Caki2 (cell line): ENCODE measurements around the gene RNF123. TPM values are rescaled to one million over a fixed set of nuclear protein-coding genes. Genes with fewer than 3 reads are reported as not detected.
A peak's percentile ranks its signal among the peaks of the same experiment; 100 is the strongest.

ENCODE experiments used
- DNase-seq: peaks from one replicate; pipeline ENCODE4 v3.0.0-alpha.2; 2015; ENCODE audit warnings: low read depth
- in situ Hi-C: cut with HindIII; loops from 2 replicates; pipeline ENCODE4 v1.10.0; 2016; ENCODE audit warnings: low sequenced_read_pairs, low pct_unique_long_range_greater_than_20kb, mixed read lengths
- total RNA-seq: library from RNA; depleted of rRNA; stranded (reverse); fragments of >200 nt; shearing (Covaris generic); gene quantifications from 2 replicates; pipeline ENCODE4 v1.2.3, GENCODE V29; 2014; ENCODE audit warnings: low replicate concordance

RNF123 gene
- total RNA-seq, 1 experiment from 2014 or later: 14.6 TPM

DNA sequence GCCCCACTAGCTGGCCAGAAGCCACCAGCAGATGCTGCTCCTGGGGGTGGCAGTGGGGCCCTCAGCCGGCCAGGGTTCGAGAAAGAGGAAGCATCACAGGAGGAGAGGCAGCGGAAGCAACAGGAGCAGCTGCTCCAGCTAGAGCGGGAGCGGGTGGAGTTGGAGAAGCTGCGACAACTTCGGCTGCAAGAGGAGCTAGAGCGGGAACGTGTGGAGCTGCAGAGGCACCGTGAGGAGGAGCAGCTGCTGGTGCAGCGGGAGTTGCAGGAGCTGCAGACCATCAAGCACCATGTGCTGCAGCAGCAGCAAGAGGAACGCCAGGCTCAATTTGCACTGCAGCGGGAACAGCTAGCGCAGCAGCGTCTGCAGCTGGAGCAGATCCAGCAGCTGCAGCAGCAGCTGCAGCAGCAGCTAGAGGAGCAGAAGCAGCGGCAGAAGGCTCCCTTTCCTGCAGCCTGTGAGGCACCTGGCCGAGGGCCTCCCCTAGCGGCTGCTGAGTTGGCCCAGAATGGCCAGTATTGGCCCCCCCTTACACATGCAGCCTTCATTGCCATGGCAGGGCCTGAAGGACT is 32.7 kb upstream of the RNF123 start:
- no peak for DNase-seq
- in situ Hi-C loops: no loop called here

DNA sequence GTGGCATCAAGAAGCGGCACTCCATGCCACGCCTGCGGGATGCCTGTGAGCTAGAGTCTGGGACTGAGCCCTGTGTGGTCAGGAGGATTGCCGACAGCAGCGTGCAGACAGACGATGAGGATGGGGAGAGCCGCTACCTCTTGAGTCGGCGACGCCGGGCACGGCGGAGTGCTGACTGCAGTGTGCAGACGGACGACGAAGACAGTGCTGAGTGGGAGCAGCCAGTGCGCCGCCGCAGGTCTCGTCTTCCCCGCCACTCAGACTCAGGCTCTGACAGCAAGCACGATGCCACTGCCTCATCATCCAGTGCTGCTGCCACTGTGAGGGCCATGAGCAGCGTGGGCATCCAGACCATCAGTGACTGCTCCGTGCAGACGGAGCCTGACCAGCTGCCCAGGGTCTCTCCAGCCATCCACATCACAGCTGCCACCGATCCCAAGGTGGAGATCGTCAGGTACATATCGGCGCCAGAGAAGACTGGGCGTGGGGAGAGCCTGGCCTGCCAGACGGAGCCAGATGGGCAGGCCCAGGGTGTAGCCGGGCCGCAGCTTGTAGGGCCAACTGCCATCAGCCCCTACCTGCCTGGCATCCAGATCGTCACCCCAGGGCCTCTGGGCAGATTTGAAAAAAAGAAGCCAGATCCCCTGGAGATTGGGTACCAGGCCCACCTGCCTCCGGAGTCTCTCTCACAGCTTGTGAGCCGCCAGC is 32.0 kb upstream of the RNF123 start:
- DNase-seq: no peak
- in situ Hi-C loops: no loop called here

DNA sequence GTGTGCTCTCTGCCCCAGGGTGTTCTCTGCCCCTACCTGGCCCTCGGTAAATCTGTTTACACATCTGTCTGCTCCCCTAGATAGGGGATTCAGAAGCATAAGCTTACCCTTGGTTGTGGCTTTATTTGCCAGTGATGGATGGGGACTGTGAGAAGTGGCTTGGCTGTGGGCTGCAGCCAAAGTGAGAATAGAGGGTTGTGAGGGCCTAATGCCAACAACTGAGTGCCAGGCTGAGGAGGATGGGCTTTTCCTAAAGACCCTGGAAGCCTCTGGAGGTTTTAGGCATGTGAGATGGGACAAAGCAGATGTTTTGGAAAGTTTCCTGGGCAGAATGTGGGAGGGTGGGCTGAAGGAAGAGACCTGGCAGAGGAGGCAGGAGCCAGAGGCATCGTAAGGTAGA is 30.6 kb upstream of the RNF123 start:
- DNase-seq: no peak
- in situ Hi-C loops: no loop called here

DNA sequence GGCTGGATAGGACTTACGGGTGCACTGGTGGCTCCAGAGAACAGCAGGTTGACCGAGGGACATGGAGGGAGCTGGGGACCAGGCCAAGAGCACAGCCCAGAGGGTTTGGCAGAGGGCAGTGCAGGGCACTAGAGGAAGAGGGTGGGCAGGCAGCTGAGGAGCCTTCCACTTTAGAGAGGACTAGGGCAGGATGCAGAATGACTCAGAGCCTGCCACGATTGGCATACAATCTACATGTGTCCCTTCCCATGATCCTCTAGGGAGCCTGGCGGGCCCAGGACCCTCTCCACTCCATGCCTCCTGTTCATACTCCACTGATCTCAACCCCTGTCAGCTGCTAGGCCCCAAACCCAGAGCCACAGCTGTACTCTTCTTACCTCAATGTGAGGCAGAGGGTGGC is 29.6 kb upstream of the RNF123 start:
- in situ Hi-C loops: no loop called here
- no peak for DNase-seq

DNA sequence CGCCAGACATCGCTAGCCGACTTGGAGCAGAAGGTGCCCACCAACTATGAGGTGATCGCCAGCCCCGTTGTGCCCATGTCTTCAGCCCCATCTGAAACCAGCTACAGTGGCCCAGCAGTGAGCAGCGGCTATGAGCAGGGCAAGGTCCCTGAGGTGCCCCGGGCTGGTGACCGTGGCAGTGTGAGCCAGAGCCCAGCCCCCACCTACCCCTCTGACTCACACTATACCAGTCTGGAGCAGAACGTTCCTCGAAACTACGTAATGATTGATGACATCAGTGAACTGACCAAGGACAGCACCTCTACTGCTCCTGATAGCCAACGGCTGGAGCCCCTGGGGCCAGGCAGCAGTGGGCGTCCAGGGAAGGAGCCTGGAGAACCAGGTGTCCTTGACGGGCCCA is 28.1 kb upstream of the RNF123 start:
- in situ Hi-C loops: no loop called here

DNA sequence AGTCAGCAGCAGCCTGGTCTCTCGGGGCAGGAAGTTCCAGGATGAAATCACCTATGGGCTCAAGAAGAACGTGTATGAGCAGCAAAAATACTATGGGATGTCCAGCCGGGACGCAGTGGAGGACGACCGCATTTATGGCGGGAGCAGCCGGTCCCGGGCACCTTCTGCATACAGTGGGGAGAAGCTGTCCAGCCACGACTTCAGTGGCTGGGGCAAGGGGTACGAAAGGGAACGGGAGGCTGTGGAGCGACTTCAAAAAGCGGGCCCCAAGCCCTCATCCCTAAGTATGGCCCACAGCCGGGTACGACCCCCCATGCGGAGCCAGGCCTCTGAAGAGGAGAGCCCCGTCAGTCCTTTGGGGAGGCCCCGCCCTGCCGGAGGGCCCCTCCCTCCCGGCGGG is 27.3 kb upstream of the RNF123 start:
- no peak for DNase-seq
- in situ Hi-C loops: no loop called here

More for the DNA sequence above, 28.1 kb upstream of the RNF123 start:
- DNase-seq: peak; percentile 9

DNA sequence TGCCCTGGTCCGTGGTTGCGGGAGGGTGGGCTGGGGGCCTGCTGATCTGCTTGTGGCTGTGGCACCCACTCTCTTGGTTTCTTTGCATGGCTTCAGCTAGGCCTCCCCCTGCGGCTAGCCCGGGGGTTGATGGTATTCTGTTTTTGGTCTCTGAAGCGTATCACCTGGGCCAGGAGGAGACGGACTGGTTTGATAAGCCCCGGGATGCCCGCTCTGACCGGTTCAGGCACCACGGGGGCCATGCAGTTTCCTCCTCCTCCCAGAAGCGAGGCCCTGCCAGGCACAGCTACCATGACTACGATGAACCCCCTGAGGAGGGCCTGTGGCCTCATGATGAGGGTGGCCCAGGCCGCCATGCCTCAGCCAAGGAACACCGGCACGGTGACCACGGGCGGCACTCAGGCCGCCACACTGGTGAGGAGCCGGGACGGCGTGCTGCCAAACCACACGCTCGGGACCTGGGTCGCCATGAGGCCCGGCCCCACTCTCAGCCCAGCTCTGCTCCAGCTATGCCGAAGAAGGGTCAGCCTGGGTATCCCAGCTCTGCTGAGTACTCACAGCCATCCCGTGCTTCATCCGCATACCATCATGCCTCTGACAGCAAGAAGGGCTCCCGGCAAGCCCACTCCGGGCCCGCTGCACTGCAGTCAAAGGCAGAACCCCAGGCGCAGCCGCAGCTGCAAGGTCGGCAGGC is 26.5 kb upstream of the RNF123 start:
- in situ Hi-C loops: no loop called here
- DNase-seq: no peak

DNA sequence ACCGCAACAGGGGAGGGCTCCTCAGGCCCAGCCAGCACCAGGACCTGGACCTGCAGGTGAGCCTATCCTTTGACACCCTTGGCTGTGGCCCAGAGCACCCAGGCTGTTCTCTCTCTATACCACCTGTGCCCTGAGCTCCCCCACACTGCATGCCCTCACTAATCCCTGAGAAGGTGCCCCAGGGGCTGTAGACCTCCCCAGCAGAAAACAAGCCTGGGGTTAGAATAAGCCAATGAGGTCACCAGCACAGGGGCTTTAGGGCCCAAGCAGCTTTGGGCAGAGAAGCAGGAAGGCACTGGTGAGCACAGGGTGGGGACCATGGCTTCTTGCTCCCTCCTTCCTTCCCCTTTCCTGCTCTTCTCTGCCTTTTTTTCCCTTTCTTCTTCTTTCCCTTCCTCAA is 25.5 kb upstream of the RNF123 start:
- in situ Hi-C loops: no loop called here
- no peak for DNase-seq

DNA sequence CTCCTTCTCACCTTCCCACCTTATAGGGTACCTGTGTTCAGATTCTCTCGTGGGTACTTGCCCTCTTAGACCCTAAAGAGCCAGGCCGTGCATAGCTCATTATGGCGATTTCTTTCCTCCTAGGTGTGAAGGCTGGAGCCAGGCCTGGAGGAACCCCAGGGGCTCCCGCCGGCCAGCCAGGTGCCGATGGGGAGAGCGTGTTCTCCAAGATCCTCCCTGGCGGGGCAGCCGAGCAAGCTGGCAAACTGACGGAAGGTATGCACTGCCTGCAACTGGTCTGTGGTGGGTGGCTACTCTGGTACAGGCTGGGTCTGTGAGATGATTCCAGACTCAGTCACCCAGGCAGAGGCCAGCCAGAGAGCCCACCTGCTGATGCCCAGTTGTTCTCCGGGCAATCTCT is 25.1 kb upstream of the RNF123 start:
- DNase-seq: no peak
- in situ Hi-C loops: no loop called here

DNA sequence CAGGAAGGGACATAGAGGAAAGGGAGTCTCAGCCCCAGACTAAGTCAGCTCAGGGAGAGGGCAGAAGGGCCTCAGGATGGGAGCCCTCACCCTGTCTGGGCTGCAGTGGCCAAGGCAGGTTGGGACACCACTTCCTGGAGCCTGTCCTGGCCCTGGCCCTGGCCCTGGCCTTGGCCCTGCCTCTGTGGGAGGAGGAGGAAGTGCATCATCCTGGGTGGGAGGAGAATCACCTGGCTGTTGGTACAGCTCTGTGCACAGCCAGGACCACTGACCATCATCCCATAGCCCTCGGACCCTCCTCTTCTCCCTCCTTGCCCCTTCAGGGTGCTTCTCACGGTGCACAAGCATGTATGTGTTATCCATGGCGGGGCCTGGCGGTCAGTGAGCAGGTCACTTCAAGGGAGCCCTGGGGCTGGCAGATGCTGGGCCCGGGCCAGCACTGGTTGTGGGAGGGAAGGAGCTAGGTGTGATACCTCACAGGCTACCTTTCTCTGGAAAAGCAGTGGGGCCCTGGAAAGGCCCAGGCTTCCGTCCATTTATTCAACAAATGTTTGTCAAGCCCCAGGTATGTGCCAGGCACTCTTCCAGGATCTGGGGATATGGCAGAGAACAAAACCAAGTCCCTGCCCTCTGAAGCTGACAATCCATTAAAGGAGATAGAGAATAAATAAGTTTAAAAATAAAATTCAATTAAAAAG is 23.4 kb upstream of the RNF123 start:
- DNase-seq: no peak
- in situ Hi-C loops: no loop called here

DNA sequence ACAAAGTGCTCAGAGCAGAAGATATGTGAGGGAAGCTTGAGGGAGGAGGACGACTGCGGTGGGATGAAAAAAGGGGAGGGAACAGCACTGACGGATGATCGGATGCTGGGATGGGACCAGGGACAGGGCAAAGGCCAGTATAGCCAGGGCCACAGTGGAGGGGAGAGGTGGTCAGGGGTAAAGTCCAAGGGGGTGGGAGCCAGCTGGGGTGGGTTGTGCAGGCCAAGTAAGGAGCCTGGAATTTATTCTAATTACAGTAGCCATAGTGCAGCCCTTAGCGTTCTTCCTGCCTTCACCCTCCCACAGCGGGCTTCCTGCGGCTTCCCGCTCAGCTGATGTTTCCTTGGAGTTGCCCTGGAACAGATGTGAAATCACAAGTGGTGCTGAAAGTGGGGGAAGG is 22.8 kb upstream of the RNF123 start:
- in situ Hi-C loops: no loop called here
- no peak for DNase-seq

DNA sequence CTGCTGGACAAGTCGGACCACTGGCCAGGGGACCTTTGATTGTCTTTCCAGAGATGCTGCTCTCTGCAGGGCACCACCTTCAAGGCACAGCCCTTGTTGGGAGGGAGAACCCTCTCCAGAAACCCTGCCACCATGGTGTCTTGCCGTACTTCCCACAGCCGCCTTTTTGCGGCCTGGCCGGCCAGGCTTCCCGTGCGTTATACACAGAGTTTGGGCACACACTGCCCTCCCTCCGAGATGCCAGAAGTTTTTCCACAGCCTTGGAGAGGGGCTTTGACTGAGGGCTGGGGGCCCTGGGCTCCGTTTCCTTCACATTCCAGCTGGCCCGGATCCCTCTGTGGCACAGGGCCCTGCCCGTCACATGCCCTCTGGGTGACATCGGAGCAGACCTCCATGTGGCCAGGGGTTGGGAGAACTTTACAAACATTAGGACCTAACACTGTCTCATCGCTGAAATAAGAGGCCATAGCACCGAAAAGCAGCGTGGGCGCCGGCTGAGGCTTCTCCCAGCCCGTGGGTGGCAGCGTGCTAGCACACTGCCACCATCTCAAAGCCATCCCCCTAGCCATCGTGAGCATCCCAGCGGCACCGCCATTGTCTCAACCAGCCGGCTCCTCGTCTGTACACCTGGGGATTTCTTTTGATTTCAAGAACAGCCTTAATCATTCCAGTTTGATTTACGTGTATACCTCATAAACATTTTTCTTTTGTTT is 21.5 kb upstream of the RNF123 start:
- in situ Hi-C loops: no loop called here
- DNase-seq: no peak

DNA sequence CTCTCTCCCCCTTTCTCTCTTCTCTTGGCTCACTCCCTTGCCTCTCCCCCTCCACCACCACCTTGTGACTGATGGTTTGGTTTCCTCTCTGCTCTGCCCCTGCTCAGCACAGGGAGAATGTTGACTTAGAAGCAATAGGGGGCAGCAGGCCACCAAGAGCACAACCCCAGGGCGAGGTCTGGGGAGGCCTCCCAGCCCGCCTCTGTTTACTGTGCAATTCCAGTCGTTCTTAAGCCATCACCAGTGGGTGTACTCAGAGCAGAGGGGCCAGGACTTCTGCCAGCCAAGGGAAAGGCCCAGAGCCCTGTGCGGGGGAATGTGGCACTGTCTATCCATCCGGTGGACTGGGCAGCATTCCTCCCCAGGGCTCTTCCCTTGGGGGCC is 21.0 kb upstream of the RNF123 start:
- in situ Hi-C loops: no loop called here
- DNase-seq: peak; percentile 44

DNA sequence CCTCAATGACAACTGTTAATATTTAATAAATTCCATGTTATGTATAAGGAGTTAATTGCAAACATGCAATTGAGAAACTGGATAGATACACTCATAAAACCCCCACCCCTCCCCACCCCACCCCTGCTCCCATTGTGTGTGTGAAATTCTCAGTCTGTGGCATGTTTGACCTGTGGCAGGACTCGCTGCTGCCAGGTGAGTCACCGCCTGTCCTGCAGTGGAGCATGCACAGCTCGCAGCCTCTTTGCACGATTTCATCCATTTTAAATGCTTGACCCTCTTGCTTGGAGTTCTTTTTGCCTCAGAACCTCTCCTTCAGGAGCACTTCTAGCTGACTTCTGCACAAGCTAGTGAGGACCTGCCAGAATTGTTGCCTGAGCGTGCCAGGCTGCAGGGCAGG is 20.5 kb upstream of the RNF123 start:
- DNase-seq: peak; percentile 30
- in situ Hi-C loops: no loop called here

DNA sequence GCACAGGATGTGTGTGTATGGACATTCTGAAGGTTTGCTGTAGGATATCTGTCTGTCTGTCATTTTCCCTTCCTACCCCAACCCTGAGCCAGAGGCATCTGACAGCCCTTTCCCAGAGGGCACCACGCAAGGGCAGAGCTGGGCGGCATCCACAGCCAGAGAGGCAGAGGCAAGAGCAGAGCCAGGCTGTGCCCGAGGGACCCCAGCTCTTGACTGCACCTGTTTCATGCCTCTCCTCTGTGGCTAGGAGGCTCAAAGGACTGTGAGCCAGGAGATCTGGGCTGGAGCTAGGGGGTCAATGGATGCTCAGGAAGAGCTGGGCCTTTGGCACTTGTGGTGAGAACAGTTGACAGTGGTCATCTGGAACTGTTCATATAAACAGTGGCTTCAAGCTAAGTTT is 20.0 kb upstream of the RNF123 start:
- in situ Hi-C loops: no loop called here
- DNase-seq: no peak

DNA sequence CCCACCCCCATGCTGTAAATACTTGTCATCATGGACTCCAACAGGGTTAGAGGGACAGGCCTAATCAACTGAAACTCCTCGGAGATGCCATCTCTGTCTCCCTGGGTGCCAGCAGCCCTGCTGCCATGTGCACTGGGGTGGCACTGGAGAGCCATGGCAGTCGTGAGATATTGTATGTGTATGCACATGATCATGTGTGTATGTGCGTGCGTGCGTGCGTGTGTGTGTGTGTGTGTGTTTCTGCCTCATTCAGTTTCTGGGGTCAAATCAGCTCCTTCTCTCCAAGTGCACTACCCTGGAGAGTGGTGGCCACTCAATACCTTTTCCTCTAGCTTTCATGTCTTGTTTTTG is 18.4 kb upstream of the RNF123 start:
- in situ Hi-C loops: no loop called here
- no peak for DNase-seq

DNA sequence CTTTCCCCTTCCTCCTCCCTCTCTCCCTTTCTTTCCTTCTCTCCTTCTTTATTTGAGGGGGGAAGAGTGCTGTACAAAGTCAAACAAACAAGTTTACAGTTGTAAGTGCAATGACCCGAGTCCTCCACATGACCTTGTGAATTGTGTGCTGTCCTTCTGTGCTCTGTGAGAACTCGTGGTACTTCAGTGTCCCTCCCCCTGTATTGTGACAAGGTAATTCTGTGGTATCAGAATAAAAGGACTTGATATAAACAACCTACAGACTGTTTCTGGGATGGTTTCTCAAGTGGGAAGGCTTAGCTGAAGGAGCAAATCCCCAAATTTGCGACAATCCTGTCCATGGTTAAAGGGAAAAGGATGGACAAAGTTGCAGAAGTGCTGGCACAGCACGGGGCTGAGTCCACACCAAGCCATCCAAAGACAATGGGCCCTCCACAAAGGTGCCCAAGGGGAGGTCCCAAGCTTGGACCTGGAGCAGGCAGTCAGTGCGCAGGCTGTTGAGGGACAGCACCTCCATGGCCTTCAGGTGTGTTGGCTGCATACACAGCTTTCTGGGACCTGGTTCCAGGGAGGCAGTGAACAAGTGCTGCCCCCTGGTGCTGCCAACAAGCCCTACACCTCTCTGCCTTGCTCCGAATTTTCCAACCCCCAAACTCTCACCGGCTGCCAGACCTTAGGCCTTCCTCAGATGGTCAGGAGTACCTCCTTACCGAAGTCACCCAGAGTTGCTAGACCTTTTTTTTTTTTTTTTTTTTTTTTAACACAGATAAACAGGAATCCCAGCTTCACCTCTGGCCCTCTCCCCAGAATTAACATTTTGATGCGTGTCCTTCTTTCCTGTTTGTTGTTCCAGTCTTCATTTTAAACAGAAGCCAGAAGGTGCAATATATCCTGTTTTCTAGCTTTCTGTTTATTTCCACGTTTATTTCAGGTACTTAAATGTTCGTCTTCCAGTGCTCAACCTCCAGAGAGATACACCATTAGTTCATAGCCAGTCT is 17.8 kb upstream of the RNF123 start:
- peak; percentile 42 for DNase-seq
- in situ Hi-C loops: no loop called here
